GM18502 (cell line): Measurements from ENCODE around the gene LMX1A.
A peak's percentile ranks its signal among the peaks of the same experiment; 100 is the strongest.

Experiments
- ATAC-seq: cut with Tn5 transposase; IDR thresholded peaks from one replicate; pipeline ENCODE4 v1.9.1; 2021; ENCODE audit warnings: mild to moderate bottlenecking; ENCODE audit not compliant: unreplicated experiment, poor library complexity

Gene LMX1A

DNA sequence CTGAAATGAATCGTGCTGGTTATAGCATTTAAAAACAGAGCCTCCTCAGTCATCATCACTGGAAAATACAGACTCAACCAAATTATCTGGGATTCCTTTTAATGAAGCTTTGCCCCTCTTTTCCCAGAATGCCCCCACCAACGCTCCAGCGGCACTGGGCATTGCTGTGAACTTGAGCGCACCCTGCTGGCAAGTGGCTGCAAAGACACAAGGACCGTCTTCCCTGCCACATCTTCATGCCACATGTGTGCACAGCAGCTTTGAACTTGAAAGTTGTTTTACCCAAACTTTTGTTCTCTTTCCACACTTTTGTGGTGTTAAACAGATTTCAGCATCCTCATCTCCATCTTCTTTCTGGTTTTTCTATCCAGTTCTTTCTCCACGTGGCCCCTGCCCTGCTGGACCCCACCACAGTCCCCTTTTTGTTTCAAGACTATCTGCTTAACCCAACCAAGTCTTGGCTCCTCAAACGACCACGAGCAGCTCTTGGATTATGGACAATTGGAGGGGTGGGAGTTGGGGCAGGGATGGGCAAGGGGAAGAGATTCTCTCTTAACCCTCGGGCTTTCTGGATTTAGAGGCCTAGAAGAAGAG is 12.8 kb upstream of the LMX1A start:
- ATAC-seq, result peak; percentile 73

DNA sequence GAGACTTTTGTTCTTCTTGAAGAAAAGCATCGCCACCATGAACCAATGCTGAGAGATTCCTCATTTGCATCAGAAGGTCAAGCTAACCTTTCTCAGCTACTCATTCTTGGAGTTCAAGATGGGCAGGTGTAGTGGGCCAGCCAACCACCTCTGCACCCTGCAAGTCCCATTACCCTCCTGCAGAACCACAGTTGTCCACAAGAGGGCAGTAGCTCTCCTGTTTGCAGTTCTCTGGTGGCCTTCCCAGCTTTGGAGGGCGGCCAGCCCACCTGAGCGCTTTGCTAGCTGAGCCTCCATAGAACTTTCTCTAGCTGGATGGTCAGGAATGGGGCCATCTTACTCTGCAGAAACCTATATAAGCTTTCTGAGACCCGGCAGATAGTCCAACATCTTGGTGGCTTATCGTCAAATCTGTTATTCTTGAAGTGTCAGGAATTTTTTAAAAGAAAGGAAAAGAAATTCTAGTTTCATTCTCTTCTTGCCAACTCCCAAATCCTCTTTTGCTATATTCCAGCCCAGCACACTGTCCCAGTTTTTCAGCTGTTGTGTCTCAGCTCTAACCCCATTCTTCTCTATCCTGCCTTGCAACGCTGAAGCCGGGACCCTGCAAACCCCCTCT is 11.0 kb upstream of the LMX1A start:
- ATAC-seq, result peak; percentile 68

DNA sequence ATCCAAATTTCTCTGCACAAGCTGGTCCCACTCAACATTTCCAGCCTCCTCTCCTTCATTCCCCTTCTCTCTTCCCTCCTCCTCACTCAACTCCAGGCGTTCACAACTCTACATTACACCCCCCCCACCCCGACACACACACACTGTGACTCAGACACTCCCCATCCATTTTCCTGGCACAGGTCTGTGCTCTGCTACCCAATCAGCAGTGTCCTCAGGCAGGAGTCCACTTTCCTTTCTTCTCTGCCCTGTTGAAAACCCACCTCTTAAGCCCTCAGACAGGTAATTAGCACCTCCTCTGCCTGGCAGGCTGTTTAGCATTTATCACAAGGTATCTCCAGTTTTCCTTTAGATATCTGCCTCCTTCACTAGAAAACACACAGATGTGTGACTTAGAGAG is 8.8 kb upstream of the LMX1A start:
- no peak for ATAC-seq

DNA sequence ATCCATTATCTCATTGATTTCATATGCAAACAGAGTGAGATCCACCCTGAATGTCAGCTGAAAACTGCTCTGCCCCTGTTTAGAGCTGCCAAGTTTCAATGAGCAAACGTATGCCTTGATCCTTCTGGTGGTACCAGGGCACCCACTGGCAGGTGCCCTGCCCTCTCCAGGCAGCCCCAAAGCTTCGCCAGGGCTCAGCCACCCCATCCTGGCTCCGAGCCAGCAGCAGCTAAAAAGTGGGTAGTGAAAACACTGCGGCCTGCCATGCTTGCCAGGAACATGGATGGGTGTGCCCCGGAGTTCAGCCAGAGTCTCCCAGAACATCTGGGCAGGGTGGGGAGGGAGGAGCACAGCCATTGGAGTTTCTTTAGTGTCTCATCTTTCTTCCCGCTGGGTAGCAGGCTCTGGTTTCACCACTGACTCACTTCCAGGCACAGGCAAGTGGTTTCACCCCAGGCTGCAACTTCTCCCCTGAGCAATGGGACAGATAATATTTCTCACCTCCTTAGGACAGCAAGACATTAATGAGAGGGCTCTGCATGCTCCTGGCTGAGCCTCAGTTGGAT is 8.1 kb upstream of the LMX1A start:
- ATAC-seq, result no peak

DNA sequence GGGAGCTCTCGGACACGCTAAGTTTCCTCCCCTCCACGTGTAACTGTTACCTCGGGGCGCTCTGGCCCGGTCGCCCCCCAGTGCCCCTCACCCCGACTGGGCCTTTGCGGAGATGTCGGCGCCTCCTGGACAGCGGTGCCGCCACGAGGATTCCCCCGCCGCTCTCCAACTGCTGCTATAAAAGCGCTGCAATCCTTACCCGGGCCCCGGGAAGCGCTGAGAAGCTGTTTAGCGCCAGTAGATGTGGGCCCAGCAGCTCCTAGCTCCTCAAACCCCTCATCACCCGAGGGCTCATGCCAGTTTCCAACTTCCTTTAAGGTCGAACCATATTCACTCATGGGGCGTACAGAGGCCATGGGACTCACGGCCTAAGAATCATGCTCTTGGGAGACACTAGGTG is 361 bp upstream of the LMX1A start:
- ATAC-seq, result no peak

DNA sequence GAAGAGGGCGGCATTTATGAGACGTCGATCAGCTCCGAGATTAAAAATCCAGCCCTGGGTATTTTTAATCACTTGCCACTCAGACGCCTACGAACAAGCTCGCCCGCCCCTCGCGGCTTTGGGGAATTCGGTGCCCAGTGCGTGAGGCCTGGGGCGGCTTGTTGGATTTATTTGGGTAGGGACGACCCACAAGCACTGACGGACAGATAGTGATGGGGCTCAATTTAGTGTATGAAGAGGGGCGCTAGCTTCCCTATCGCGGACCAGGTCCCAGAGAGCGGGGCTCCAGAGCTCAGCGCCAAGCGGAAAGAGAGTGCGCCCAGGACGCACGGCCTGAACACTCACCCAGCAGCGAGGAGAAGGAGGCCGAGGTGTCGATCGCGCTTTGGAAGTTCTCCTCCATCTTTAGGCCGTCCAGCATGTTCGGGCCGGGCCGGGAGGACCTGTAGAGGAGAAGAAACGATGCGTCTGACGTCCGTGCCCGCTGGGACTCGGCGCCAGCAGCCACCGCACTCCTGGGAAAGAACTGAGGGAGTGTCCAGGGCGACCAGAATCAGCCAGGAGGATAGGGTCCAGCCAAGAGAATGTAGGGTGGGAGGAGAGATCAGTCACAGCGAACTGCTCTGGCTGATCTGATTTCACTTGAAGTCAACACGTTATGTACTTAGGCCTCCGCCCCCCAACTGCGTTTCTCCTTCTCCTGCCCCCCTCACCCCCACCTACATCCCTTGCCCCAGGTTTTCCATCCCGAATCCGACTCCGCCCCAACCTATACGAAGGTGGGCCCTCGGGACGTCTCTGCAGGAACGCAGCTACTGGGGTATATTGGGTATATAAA is 1.2 kb downstream of the LMX1A start:
- no peak for ATAC-seq

DNA sequence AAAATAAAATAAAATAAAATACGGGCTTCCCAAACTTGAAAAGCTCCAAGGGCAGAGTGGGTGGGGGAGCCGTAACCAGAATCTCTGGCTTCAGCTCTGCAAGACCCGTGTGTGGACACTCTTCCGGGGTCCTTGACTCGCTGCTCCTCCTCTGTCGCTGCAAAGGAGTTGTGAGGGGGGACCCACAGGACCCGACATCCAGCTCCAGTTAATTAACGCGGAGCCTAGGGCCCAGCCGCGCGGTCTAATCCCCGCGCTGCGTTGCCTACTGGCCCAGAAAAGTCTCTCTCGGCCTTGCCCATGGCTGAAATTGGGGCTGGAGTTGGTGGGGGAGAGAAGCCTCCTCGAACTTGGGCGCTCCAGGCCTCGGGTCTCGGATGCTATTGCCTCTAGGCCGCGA is 1.8 kb downstream of the LMX1A start:
- ATAC-seq, result no peak

DNA sequence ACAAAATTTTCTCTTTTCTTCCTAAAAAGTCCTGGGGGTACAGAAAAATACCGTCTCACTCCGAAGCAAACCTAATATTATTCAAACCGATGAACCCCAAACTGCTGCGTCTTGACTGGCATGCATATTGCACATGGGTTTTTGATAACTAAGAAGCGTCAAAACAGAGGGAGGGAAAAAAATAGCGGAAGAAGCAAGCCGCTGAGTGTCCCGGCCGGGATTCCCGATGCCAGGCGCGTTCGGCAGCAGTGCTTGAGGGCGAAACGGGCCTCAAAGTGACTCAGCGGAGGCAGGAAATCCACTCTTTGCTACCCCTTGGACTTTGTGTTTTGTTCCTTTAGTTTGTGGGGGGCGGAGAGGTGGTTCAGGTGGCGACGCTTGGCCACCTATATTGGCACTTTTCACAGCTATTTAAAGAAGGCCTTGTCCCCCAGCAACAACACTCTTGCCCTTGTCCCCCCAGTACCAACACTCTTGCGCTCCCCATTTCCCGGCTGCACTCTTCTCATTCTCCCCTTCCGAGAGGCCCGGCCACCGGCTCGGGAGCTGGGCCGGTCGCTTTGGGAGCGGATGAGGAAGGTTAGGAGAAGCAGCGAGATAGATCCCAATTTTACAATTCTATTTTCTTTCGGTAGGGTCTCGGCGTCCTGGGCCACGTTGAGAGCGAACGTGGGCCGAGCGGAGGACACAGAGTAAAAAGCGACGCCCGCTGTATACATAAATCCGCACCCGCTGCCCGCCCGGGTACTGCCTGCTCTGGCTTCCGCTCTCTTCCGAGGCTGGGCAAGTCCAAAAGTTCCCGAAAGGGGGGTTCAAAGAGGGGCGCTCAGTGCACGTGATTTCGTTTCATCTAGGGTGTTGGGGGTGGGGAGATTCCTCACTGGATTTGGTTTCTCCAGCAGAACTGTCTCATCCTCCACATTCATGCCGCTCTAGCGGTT is 2.5 kb downstream of the LMX1A start:
- ATAC-seq, result no peak

DNA sequence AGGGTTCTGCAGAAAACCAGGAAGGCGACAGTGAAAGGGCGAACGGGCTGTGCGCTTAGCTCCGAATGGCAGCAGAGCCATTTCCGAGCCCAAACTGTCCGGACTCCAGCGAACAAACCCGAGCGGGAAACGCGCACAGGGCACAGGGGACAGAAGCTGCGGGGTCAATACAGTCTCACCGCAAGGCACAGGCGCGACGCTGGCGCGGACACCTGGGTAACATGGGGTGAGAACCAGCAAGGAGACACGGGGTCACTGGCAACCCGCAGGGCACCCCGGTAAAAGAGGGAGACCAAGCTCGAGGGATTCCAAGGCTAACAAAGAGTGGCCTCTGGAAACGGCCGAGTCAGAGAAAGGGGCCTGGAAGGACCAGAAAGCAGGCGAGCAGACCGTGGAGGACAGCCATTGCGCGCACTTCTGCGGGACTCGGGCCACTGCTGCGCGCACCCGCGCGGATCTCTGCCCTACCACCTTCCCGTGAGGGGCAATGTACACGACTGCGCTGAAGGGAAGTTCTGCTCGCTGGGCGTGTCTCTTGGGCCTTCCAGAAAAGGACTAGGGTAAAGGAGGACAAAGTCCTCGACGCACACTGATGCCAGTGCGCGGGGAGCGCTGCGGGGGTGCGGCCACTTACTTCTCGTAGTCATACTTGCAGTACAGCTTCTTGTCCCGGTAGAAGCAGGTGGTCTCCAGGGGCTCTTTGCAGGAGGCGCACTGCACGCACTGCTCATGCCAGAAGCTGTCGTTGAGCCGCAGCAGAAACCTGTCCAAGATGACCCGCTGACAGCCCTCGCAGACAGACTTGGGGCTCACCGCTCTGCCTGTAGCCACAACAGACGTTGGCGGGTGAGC is 3.8 kb downstream of the LMX1A start:
- ATAC-seq, result no peak

DNA sequence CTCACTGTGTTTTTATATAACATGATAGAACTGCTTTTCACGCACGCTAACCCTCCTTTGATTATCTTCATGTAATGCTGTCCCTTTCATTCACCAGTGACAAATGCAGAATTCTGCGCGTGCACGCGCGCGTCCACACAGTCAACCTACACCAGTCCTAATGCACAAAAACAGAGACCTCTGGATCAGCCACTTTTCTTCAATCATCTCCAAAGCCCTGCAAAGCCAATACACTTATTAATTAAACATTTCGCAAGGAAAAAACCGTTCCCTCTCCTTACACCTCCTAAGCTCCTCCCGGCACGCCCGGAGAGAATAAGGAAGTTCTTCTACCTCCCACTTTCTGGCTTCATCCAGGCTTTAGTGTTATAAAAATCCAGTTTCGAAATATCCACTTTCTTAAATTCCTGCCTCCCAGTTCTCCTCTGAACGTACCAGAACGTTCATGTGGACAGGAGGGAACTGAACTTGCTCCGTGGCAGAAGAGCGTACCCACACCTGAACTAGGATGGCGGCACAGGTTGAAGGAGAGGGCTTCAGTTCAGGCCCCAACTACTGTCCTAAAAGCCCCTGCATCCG is 4.6 kb downstream of the LMX1A start:
- ATAC-seq, result no peak

DNA sequence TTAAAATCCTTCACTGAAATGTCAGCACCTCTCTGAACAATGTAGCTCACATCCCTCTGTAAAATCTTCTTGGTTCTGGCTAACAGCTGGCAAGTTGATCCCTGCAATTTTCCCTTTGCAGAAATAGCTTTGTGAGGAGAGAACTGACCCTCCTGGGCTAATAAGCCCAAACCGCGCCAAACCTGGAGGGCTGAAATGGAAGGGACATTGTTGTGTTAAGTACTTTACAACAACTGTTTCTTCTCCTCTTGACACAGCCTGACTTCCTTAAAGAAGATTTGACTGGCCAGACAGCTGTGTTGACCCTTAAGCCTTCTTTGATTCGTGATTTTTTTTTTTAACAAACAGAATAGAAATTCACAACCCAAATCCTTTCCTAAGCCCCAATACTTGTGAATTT is 5.7 kb downstream of the LMX1A start:
- no peak for ATAC-seq

DNA sequence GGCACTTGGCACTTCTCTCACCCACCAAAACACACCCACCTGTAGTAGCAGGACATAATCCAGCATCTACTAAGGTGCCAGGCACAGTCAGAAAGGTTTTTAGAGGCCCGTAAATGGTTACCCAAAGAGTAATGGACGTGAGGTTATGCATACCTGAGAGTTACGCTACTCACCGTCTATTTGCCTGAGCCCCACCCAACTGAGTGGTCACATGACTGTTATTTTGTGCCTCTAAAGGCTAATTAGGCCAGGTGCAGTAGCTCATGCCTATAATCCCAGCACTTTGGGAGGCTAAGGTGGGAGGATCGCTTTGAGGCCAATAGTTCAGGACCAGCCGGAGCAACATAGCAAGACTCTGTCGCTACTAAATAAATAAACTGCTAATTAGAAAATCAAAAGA is 11.0 kb downstream of the LMX1A start:
- no peak for ATAC-seq

DNA sequence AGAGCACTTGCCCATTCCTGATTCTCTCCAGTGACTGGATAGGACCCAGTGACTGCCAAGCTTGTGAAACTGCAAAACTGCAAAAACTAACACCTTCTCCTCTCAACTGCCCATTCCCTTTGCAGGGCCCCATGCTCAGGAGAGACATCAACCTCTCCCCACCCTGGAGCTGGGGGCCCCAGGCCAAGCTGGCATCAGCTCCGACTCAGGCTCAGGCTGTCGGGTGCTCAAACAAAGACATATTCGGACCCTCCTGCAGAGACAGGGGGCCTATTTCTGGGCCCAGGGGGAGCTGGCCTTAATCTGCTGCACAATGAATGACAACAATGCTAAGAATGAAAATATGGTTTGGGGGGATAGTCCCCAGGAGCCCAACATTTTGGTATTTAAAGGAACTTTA is 11.8 kb downstream of the LMX1A start:
- no peak for ATAC-seq

DNA sequence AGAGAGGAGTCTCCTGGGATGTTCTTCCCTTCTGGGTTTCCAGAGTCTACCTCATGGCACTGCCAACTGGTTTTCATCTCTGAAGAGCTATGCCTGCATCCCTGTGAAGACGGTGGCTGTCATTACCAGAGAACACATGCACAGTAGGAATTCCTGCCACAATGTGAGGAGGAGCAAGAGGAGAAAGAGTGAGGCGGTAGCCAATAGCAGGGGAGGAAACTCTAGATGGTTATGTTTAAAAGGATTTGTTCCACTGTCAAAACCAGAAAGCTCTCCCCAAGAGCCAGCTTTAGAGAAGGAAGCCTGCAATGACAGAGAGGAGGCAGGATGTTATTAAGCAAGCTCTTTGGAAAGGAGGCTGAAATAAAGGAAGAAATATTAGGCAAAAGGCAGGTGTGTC is 12.3 kb downstream of the LMX1A start:
- ATAC-seq, result no peak

DNA sequence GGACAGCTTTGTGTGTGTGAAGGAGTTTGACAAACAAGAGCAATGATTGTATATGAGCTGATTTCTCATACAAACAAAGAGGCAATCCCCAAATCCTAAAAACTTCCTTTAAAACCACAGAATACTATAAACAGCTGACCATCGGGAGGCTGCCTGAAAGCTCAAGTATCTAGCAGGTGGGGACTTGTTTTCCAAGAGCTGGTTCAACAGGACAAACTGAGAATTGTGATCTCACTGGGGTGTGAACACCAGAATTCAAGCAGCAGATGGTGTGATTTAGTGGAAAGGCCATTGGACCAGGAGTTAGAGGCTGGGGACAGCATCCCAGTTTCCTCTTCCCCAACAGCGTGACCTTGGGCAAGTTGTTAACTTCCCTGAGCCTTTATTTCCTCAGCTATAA is 13.9 kb downstream of the LMX1A start:
- no peak for ATAC-seq

DNA sequence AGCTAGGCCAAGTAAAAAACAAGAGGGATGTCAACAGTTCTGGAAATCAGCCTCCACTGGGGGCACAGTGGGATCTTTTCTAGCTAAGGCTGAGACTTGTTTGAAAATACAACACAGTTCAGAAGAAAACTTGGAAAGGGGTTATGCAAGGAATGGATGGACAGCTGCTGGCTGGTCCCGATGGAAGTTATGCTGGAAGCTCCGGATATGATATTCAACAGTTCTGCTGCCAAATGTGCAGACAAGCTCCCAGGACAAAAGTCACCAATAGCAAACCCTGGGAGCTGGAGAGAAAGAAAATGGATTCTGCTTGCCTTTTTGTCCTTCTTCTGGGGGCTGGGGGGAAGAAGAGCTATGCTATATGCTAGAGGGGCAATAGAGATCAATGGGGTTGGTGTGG is 14.3 kb downstream of the LMX1A start:
- ATAC-seq, result no peak

DNA sequence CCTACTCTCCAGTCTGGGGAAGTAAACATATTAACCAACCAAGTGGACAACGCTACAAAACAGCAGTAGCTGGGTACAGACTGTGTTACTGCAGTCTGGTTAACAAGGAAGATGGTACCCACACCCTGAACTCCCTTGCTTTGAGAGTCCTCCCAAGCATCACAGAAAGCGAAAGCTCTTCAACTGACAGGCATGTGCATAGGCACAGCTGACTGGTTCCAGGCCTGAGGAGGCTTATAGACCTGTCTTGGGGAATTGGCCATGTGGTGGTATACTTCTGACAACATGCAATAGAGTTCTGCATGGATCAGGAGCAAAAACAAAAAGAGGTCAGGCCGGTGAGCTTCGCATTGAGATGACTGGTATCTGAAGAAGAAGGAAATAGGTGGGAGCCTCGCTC is 17.4 kb downstream of the LMX1A start:
- ATAC-seq, result no peak

DNA sequence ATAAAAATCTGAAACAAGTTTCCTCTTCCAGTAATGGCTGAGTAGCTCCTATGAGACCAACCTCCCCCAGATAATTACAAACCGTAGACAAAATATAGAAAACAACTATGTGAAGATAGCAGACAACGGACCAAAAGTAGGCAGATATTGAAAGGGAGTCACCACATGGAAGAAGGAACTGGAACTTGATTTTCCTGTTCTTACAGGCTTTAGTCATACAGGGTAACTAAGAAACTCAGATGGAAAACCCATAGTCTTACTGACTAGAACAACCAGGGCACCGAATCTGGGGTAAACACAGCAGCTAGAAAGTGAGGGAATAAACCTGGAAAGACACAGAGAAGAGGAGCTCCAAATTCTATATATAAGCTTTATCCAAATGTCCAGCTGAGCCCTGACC is 26.0 kb downstream of the LMX1A start:
- no peak for ATAC-seq

DNA sequence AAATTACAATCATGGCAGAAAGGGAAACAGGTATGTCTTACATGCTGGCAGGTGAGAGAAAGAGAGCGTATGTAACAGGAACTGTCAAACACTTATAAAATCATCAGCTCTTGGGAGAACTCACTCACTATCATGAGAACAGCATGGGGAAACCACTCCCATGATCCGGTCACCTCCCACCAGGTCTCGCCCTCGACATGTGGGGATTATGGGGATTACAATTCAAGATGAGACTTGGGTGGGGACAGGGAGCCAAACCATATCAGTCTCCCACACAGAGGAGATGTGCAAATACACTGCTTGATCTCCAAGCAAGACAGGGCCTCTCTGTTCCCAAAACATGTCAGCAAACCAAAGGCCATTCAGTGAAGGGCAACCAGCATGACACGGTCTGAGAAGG is 27.4 kb downstream of the LMX1A start:
- no peak for ATAC-seq
